Fibroblast of lung (primary cell): ENCODE results near the gene IMMT.

Experiments
- CTCF ChIP-seq, 2 donors: IDR thresholded peaks in 1 of 2; conservative IDR thresholded peaks in 1 of 2; 1 replicate in 1 of 2; 2 replicates in 1 of 2; pipeline ENCODE4 v1.5.1; 2011 to 2012; ENCODE audit warnings: low read length in 2 of 2, control low read depth in 1 of 2, inconsistent platforms in 1 of 2, low read depth in 1 of 2, mild to moderate bottlenecking in 1 of 2
- EZH2 ChIP-seq: IDR thresholded peaks from 2 replicates; pipeline ENCODE4 v1.5.1; 2012; ENCODE audit warnings: low read length, control low read depth, mild to moderate bottlenecking; ENCODE audit errors: missing control alignments

GRCh38 chr2:86216575-86217555 is 21.6 kb upstream of the IMMT start:
- TF ChIP-seq CTCF (conservative IDR thresholded peaks at IDR 0.05 in 1 of 2, IDR thresholded peaks at IDR 0.05 in 1 of 2; ENCODE audit: low read depth in 1 of 2, low read length in 2 of 2) = no peak
- no peak for TF ChIP-seq EZH2
